GM12875 (cell line): ENCODE measurements around the gene E2F3.

Experiments used
- H3K4me3 ChIP-seq: one replicate; pipeline ENCODE4 v1.5.1; 2011; ENCODE audit warnings: low read depth, low read length, control low read depth
- TF ChIP-seq, protein P1 (sequence below): IDR thresholded peaks from 2 replicates; pipeline ENCODE4 v1.5.1; 2011; ENCODE audit warnings: low read depth, mild to moderate bottlenecking, control low read depth, inconsistent platforms, low read length, moderate library complexity, borderline replicate concordance; ENCODE audit not compliant: insufficient read depth

The E2F3 gene

DNA sequence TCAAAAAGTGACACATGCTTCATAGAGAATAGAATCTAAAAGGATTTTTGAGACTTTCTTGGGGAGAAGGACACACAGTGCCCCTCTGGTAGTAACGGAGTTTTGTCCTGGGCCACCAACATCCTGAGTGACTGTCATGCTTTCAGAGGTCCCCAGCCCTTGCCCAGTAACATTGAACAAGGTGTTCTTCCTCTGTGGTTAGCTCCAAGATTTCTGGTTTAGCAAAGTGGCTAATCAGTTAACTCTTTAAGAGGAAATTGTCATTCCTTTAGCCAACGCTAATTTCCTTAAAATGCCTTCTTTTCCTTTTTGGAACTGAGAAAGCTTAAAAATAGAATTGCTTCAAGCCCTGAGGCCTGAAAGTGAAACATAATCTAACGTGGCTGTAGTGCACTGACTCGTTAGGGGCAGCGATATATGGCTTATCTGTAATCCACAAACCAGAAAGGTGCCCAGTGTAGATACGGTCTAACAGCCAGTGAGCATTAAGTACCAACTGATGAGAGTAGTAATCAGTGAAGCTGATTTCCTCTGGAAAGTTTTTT lies 7.8 kb downstream of the E2F3 start:
- no peak overlapping the region for H3K4me3 ChIP-seq
- TF ChIP-seq, protein P1, sequence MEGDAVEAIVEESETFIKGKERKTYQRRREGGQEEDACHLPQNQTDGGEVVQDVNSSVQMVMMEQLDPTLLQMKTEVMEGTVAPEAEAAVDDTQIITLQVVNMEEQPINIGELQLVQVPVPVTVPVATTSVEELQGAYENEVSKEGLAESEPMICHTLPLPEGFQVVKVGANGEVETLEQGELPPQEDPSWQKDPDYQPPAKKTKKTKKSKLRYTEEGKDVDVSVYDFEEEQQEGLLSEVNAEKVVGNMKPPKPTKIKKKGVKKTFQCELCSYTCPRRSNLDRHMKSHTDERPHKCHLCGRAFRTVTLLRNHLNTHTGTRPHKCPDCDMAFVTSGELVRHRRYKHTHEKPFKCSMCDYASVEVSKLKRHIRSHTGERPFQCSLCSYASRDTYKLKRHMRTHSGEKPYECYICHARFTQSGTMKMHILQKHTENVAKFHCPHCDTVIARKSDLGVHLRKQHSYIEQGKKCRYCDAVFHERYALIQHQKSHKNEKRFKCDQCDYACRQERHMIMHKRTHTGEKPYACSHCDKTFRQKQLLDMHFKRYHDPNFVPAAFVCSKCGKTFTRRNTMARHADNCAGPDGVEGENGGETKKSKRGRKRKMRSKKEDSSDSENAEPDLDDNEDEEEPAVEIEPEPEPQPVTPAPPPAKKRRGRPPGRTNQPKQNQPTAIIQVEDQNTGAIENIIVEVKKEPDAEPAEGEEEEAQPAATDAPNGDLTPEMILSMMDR, result no peak

DNA sequence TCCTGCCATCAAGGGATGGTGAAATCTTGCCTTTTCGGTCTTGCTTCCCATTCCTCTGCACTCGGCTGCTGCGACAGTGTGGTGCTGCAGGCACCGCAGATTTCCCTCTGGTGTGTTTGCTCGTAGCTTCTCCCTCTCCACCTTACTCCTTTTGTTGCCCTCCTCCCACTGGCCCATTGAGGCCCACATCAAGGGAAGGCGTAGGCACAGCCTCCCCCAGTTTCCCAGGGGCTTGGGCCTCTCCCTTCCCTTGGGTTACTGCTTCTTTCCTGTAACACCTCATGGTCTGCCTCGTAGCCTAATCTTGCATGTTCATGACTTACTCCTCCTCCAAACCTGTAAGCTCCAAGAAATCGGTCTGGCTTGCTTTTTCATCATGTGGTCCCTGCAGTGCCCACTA lies 9.9 kb downstream of the E2F3 start:
- no peak overlapping the region for H3K4me3 ChIP-seq
- TF ChIP-seq, protein P1, result no peak

DNA sequence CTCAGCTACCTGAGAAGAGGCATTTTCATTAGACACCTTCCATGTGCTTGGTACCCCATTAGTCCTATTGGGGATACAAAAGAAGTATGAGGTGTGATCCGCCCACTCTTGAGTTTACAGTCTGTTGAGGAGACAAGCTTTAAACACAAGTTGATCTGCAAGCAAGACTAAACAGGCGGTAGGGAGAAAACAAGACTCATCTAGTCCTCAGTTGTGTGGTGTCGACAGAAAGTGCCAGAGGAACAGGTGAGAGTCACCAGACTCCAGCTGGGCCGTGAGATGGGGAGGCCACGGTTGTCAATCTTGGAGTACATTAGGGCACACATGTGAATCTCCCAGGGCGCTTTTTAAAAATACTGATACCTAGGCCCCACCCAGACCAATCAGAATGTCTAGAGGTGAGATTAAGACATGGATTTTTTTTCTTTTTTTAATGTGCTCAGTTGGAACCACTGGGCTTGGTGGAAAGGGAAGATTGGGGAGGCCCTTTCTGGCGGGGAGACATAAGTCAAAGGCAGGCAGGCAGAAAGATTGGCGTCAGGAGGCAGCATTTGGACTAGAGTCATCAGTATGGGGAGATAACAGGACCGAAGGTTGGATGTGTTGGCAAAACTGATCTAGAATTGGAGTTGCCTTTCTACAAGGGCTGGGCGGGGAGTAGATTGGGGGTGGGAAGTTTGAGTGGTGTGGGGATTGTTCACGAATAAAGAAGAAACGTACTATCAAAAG lies 10.4 kb downstream of the E2F3 start:
- TF ChIP-seq, protein P1, result no peak
- H3K4me3 ChIP-seq, result no peak overlapping the region

DNA sequence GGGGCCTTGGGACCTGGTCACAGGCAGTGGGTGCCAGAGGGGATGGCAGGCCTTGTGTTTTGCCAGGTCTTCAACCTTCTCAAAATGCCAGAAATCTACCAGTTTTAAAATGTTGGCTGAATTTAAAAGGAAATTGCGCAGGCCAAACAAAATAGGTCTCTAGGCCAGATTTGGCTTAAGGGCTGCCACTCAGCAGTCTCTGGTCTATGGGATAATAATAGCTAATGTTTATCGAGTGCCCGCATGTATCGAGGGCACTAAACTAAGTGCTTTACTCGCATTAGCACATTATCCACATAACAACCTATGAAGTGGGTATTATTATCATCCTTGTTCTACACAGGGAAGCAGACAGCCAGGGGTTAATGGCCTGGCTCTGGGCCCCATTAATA lies 11.0 kb downstream of the E2F3 start:
- TF ChIP-seq, protein P1, result no peak
- no peak overlapping the region for H3K4me3 ChIP-seq

DNA sequence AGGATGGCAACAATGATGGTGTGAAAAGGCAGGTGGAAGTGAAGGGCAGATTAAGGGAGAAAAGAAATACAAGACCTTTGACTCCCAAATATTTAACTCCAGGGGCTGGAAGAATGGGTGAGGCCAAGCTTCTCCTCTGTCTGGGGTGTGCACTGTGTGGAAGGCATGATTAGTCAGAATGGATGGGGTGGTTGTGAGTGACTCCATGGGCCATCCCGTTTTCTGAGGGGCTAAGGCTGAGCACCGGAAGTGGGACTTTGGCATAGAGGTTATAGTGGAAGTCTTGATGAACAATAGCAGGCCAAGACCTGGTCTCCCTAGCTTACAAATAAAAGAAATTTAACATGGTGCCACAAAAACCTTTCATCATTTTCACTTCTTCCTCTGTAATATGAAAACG lies 12.1 kb downstream of the E2F3 start:
- no peak overlapping the region for H3K4me3 ChIP-seq
- TF ChIP-seq, protein P1, result no peak

DNA sequence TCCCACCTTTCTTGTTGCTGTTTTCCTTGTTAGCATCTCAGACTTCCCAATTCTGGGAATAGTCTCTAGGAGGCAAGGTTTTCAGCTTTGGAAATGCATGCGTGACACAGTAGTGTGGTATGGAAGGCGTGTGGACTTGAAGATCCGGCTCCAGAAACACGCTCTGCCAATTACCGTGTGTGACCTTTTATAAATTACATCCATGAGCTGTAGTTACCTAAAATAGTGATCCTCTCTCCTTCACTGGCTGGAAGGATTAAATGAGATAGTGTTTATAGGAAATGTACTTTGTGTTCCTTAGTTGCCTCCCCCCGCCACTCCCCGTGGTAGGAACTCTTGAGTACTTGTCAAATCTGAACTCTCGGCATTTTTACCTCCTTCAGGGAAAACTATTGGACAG lies 13.0 kb downstream of the E2F3 start:
- TF ChIP-seq, protein P1, result no peak
- no peak overlapping the region for H3K4me3 ChIP-seq

DNA sequence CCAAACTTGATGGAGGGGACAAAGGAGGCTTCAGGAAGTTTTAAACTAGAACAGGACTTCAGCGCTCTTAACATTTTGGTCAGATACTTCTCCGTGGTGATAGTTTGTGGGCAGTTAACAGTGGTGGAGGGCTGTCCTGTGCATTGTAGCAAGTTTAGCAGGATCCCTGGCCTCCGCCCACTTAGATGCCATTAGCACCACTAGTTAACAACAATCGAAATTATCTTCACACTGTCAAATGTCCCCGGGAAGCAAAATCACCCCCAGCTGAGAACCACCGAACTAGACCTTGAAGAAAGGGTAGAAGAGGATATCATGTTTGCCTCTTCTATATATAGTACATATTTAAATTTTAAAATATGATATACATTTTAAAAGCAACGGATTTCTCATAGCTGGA lies 13.6 kb downstream of the E2F3 start:
- TF ChIP-seq, protein P1, result no peak
- H3K4me3 ChIP-seq, result no peak overlapping the region
